NCI-H2196 treated with DMSO at 0.1 percent for 48 hours (cell line): ENCODE results near the gene TMEM255B.
"Not testable (repeated sequence)": the region's sequence is repeated elsewhere in the genome, so short reads cannot be mapped to it uniquely, and the experiment has no call there.

Source experiments
- DNase-seq: peaks from one replicate; lab custom pipeline; 2025; ENCODE audit not compliant: unreplicated experiment; lab: John Stamatoyannopoulos, UW

Gene TMEM255B

DNA sequence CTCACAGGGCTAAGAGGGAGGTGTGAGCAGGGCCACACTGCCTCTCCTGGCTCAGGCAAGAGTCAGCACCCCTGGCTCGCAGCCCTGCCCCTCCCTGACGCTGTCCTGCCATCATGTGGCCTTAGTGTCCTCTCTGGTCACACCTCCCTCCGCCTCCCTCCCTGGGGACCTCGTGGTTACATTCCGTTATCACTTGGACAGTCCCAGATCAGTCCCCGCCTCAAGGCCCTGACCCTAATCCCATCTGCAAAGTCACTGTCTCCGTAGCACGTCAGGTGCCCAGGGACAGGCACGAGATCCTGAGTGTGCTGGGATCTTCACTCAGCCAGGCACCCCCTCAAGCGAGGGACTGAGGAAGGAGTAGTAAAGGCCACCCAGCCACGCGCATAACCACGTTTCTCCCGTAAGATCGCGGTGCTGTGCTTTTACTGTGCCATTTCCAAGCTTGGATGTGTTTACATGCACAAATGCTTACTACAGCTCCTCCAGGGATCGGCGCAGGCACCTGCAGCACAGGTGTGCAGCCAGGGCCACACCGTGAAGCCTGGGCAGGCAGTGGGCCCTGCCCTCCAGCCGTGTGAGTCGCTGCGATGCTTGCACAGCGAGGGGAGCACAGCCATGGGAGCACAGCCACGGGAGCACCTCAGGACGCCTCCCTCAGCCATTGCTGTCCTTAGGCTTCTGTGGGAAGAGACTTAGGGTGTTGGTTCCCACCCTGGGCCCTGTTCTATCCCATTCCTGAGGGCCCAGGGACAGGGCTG lies 10.7 kb upstream of the TMEM255B start:
- DNase-seq: no peak

- DNase-seq: no peak
Observed at GRCh38 chr13:113748862-113749451, 10.1 kb upstream of the TMEM255B start.

DNA sequence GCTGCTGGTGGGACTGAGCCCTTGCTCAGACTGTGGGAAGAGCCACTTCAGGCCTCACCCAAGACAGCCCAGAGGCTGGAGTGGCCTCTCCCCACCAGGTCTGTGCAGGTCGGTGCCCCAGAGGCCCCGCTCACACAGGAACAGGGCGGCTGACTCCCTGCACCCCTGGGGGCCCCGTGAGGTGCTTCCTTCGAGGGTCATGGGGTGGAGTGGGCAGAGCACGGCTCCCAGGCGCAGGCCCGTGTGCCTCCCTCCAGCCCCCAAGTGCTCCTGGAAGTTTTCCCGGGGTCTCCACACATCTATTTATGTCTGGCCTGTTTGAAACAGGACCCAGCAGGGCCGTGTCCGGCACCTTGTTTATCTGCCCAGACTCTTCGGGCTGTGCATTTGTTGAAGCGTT lies 9.5 kb upstream of the TMEM255B start:
- DNase-seq: no peak

- no peak for DNase-seq
Observed at GRCh38 chr13:113749967-113750366, 9.1 kb upstream of the TMEM255B start.

GRCh38 chr13:113750554-113751399 lies 8.2 kb upstream of the TMEM255B start:
- no peak for DNase-seq

DNA sequence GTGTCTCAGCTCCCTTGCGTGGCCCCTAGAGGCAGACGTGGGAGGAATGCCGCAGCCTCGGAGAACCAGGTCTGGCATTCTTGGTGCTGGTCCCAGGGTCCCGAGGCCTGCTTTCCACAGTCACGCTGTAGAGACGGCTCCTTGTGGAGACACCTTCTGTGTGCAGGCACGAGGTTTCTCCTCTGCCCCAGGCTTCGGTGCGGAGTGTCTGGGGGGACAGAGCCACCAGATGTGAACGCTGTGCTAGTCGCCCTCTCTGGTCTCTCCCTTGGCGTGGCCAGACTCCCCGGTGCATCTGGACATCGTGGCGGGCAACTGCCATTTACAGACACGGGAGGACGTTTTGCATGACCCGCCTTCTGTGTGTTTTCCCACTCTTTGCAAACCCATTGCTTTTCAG lies 7.5 kb upstream of the TMEM255B start:
- DNase-seq: no peak

- DNase-seq: not testable (repeated sequence)
Observed at GRCh38 chr13:113752211-113752986, 6.6 kb upstream of the TMEM255B start.

- DNase-seq: no peak
Observed at GRCh38 chr13:113753171-113753570, 5.9 kb upstream of the TMEM255B start.

DNA sequence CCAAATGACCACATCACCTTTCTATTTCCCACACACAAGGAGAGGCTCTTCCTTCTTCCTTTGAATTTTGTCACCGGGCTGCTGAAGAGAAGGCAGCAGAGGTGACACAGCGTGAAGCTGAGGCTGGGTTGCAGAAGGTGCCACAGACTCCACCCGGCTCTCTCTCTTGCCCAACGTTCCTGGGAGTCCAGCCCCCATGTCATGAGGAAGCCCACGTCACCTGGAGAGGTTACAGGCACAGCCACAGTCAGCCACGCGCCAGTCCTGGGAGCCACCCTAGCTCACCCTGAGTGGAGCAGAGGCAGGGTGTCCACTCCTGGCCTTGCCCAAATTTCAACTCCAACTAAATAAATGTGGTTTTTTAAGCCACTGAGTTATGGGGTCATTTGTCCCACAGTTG lies 4.8 kb upstream of the TMEM255B start:
- no peak for DNase-seq

DNA sequence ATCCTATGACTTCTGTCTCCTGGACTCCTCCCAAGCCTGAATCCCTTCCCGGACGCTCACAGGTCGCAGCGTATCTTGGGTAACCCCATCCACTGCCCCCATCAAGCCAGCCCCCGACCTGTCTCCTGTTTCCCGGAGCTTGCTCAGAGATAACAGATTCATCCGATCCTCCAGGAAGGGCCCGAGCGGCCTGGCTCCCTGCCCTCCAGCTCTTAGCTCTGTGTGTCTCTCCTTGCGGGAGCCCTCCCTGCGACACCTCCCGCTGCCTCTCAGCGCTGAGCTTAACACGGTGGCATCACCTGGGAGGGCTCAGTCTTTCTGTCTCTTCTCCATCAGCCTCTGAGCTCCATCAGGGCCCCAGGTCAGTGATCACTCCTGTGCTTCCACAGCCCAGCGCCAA lies 4.3 kb upstream of the TMEM255B start:
- DNase-seq: no peak

GRCh38 chr13:113756441-113757097 lies 2.5 kb upstream of the TMEM255B start:
- DNase-seq: no peak

- DNase-seq: no peak
Observed at GRCh38 chr13:113759525-113760137, 605 bp downstream of the TMEM255B start.

GRCh38 chr13:113761136-113761535 lies 2.1 kb downstream of the TMEM255B start:
- DNase-seq: no peak

DNA sequence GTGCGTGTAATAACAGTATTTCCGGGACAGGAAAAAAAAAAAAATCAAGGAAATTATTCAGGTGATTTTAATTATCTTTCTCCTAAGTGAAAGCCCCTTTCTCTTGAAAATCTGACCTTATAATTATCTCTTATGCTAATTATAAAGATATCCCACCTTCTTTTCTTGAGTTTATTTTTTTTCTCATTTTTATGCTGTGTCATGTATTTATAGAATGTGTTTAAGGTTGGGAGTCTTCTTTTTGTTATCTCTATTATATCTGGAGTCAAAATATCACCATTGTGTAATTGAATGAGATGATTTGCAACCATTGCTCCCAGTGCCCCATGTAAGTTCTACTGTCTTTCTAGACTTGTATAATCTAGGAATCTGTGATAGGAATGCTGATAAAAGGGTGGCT lies 3.0 kb downstream of the TMEM255B start:
- DNase-seq: no peak

GRCh38 chr13:113762538-113762937 lies 3.5 kb downstream of the TMEM255B start:
- DNase-seq: no peak

GRCh38 chr13:113763254-113763653 lies 4.2 kb downstream of the TMEM255B start:
- DNase-seq: no peak

DNA sequence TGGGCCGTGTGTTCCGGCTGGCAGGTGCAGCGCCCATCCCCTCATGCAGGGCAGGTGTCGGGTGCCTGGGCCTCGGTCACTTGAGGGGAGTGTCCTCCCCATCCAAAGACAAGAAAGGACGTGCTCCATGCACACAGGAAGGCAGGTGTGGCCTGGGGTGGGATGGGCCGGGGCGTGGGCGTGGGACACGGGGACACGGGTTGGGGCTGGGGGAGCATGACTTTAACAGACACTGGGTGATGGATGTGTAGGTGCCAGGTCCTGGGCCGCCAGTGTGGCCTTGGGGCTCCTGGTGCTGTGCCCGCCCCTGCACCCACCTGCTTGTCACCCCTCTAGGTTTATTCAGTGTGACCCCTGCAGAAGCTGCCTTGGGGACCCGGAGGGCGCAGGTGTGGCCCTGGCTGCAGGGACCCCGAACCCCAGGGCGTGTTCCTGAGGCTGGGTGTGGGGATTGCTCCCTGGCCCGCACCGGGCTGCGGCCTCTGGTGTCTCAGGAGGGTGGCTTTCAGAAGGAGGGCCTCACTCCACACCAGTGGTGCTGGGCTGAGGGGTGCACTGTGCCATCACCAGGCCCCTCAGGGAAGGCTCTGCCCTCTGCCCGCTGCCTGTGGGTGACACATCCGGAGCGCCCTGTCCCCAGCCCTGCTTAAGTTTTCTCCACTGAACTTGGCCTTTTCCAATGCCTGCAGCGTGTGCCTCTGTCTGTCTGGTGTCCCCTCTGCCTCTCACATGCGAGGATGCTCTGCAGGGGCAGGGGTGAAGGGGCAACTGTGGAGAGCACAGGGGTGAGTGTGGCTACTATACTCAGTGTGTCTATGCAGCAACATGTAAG lies 5.2 kb downstream of the TMEM255B start:
- no peak for DNase-seq

- no peak for DNase-seq
Observed at GRCh38 chr13:113764793-113765563, 6.0 kb downstream of the TMEM255B start.

GRCh38 chr13:113765564-113765910 lies 6.5 kb downstream of the TMEM255B start:
- no peak for DNase-seq
